CD1c-positive myeloid dendritic cell (primary cell): ENCODE measurements around the gene PCYT1A.
"Not testable (repeated sequence)": the region's sequence is repeated elsewhere in the genome, so short reads cannot be mapped to it uniquely, and the experiment has no call there.

Source experiments
- DNase-seq: peaks from one replicate; pipeline ENCODE4 v3.0.0-alpha.2; 2016; ENCODE audit errors: extremely low spot score

The PCYT1A gene

DNA sequence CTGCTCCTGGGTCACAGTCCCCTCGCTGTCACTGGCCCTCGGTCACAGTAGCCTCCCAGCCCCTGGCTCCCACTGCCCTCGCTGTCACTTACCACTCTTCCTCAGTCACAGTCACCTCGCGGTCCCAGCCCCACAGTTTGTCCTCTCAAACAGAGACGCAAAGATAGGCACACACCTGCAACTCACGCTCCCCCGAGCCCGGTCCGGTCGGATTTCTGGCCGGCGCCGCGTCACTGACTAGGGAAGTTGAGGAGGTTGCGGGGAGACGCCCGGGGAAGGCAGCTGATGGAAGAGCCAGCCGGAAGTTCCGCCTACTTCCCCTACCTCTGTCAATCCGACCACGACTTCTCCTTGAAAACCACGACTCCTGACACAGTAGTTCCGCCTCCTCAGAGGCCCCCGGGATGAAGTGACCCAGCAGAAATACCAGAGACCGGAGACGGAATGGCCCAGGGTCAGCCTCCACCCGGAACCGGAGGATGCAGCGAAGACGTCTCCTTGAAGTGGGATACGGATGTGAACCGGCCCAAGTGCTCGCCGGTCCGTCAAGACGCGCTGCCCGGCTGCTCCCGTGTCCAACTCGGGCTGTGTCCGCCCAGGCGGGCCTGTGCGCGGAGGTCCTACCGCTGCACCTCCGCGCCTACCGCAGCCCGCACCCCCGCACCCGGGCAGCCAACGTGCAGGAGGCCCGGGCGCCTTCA, at the start of gene PCYT1A:
PCYT1A (minus strand) TSS at position 287 of the 701 bp plus-strand sequence. CDS start 17,195 bp downstream, outside the sequence.
- peak; percentile 95 for DNase-seq

DNA sequence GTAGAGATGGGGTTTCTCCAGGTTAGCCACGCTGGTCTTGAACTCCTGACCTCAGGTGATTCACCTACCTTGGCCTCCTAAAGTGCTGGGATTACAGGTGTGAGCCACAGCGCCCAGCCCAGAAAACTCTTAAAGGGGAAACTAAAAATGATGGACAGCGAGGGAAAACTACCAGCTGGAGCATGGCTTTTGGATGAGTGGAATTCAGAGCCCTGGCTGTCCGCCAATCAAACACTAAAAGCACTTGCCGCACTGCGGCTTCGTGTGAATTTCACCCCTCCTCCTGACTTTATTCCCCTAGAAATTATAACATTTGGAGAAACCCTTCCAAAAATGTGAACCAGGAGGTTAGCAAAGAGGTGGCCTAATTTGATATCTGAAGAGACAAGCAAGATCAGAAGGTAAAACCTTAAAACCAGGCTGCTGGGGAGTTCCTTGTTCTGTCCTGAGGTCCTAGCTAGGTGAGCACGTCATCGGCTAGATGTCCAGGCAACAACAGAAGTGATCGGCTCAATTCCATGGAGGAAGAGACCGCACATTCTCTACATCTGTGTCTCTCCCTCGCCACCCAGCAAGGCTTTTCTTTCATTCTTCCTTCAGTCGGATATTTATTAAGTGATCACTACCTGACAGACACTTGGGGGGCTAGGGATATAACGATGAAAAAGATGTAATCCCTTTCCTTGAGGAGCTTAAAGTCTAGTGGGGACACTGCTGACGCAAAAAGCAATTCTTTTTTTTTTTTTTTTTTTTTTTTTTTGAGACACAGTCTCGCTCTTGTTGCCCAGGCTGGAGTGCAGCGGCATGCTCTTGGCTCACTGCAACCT, 49.0 kb upstream of the PCYT1A start:
- DNase-seq: no peak

DNA sequence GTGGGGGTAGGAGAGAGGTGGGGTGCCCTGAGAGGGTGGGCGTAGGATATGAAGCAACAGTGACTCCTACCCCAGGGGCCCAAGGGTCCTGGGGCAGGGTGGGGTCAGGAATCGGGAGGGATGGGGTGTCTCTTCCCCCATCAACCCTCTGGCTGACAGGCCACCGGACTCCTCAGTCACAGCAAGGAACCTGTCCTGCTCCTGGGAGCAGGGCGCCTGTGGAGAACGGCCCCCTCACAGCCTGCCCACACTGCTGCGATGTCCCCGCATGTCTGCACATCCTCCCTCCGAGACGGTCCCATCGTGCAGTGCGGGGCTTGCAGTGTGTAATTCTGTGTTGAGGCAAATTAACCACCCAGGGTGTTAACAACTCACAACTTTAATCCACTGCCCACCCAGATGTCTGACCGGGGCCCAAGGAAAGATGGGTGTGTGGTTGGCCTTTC, 48.0 kb upstream of the PCYT1A start:
- DNase-seq: no peak

DNA sequence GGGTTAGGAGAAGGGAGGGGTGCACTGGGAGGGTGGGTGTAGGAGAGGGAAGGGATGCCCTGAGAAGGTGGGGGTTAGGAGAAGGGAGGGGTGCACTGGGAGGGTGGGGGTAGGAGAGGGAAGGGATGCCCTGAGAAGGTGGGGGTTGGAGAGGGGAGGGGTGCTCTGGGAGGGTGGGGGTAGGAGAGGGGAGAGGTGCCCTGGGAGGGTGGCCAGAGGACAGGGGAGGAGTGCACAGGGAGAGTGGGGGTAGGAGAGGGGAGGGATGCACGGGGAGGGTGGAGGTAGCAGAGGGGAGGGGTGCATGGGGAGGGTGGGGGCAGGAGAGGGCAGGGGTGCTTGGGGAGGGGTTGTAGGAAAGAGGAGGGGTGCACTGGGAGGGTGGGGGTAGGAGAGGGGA, 47.5 kb upstream of the PCYT1A start:
- no peak for DNase-seq

DNA sequence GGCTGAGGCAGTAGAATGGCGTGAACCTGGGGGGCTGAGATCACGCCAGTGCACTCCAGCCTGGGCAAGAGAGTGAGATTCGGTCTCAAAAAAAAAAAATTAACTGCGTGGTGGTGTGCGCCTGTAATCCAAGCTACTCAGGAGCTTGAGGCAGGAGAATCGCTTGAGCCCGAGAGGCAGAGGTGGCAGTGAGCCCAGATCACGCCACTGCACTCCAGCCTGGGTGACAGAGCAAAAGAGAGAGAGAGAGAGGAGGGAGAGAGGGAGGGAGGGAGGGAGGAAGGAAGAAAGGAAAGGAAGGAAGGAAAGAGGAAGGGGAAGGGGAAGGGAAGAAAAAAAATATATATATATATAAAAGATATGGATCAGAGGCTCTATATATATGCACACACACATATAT, 44.6 kb upstream of the PCYT1A start:
- DNase-seq: no peak

DNA sequence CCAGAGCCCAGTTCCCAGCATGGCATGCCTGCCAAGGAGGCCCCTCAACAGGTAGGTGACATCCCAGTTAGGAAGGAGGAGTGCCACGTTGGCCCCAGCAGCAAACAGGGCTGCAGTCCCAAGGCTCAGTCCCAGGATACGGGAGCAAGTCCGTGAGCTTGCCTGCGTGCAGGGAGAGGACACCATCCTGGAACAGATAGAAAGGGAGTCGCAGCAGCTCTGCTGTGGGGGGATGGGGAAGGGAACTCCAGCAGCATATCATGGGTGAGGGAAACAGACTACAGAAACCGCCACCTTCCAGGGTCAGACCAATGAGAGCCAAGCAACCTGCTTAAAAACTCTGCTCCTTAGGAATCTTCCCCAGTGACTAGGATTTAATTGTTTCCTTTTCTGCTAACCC, 39.9 kb upstream of the PCYT1A start:
- no peak for DNase-seq

DNA sequence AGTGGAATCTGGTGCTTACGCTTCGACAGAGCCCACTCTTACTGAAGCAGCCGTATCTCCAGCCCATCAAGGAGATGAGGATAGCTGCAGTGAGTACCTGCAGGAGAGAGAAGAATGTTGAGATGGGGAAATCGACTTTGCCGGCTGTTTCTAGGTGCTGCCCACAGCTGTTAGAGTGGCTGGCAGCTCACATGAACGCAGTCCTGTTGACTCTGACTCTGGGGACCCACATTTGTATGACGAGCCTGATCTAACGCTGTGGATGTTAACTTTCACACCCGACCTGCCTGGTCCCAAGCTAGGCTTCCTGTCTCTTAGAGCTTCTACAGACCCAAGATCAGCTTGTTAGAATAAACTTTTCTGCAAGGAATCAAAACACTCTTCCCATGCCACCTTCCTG, 39.4 kb upstream of the PCYT1A start:
- no peak for DNase-seq

DNA sequence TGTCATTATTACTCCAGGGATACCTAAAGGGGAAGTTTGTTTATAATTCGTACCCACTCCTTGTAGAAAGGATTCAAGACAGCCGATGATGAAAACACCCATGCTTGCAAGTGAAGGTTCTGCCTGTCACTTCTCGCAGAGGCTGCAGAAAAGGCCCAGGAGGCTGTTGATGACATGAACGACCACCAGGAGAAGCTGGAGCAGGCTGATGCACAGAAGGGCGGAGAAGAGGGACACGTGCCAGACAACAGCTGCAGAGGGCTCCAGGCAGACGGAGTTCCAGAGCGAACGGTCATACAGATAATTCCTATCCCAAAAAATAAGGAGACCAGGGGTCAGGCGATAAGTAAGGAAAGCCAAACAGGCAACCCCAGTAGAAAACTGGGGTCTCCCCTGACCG, 36.2 kb upstream of the PCYT1A start:
- DNase-seq: no peak

DNA sequence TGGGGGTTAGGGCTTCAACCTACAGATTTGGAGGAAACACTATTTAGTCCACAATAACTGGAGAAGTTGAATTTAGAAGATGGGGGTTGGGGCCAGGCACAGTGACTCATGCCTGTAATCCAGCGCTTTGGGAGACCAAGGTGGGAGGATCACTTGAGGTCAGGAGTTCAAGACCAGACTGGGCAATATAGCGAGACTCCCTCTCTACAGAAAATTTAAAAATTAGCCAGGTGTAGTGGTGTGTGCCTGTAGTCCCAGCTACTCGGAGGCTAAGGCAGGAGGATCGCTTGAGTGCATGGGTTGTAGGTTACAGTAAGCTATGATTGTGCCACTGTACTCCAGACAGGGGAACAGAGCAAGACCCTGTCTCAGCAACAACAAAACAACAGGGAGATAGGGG, 35.5 kb upstream of the PCYT1A start:
- peak; percentile 27 for DNase-seq

DNA sequence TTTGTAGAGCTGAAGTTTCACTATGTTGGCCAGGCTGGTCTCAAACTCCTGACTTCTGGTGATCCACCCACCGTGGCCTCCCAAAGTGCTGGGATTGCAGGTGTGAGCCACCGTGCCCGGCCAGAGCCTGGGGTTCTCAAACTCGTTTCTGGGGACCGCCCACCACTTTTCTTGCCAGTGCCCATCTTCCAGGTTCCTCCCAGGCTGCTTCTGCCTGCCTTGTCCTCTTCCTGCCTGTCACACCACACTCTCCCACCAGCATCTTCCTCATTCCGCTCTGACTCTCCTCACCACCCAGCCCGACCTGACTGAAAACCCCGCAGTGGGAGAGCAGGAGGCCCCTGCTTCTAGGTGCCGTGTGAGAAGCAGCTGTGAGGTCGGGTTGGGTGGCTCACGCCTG, 33.6 kb upstream of the PCYT1A start:
- peak; percentile 80 for DNase-seq

DNA sequence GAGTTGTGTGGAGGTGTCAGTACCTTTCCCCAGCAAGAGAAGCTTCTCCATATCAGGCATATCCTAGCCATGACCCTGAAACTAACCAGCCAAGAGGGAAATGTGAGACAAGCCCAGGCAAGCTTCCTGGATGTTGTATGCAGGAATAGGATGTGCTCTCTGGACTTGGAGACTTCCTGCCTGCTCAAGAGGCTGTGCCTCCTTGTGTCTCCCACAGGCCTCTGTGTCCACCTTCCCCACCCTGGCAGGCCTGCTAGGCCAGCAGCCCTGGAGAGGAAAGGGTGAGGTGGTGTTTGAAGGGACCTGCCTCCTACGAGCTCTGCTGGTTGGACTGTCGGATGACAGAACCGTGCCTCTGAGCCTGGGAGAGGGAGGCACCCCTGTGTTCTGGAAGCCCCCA, 32.6 kb upstream of the PCYT1A start:
- no peak for DNase-seq

DNA sequence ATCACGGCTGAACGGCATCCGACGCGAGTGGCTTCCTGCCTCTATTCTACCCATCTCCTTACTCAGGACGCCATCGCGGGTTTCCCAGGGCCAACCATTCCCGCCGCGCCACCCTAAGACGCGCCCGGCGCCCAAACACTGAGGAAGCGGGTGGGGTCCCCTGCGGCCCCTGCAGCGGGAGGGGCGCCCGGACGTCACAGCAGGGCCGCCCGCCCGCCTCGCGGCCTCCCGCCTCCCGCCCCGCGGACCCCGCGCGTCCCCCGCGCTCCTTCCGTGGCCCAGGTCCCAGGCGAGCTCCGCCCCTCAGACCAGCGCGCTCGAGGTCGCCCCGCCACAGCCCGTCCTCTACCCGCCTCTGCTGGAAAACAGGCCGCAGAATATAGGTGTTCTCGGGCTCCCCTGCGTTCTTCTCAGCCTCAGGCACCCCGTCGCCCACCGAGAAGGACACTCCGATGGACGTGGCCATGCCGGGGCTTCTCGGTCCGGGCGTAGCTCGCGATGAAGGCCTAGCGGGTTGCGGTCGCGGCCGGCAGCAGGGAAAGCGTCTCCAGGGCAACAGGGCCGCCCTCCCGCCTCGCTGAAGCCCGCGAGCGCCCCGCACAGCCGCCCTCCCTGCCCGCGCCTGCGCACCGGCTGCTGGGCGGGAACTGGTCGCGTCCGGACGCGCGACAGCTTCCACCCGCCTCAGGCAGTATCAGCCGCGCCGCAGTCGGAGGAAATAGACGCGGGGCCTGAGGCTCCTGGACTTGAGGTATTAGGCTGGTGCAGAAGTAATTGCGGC, 30.4 kb upstream of the PCYT1A start, which contains the start of gene DYNLT2B:
DYNLT2B (minus strand) TSS at position 554 of the 781 bp plus-strand sequence; CDS start at position 466, 88 bp downstream.
- peak; percentile 94 for DNase-seq

DNA sequence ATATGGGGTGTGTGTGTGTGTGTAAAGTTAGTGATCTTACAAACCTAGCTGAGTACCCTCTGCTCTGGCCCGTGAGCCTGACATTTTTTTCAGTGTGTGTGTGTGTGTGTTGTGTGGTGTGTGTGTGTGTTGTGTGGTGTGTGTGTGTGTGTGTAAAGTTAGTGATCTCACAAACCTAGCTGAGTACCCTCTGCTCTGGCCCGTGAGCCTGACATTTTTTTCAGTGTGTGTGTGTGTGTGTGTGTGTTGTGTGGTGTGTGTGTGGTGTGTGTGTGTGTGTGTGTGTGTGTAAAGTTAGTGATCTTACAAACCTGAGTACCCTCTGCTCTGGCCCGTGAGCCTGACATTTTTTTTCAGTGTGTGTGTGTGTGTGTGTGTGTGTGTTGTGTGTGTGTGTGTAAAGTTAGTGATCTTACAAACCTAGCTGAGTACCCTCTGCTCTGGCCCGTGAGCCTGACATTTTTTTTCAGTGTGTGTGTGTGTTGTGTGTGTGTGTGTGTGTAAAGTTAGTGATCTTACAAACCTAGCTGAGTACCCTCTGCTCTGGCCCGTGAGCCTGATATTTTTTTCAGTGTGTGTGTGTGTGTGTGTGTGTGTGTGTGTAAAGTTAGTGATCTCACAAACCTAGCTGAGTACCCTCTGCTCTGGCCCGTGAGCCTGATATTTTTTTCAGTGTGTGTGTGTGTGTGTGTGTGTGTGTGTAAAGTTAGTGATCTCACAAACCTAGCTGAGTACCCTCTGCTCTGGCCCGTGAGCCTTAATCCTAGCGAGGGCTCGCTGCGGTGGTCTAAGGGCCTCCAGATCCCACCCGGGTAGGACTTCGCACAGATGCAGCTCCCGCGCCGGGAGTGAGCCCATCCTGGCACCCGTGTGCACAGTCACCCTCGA, 29.5 kb upstream of the PCYT1A start:
- DNase-seq: not testable (repeated sequence)

DNA sequence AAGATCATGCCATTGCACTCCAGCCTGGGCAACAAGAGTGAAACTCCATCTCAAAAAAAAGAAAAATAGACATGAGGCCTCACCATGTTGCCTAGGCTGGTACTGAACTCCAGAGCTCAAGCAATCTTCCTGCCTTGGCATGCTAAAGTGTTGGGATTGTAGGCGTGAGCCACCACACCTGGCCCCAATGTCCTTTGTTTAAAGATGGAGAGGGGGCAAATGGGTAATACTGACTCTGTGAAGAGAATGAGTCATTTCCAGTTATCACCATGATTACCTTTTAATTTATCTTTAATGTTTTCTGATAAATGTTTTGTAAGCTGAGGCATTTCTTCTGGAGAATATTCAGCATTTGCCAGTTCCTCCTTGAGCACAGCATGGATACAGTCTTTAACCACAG, 28.3 kb upstream of the PCYT1A start:
- DNase-seq: no peak

DNA sequence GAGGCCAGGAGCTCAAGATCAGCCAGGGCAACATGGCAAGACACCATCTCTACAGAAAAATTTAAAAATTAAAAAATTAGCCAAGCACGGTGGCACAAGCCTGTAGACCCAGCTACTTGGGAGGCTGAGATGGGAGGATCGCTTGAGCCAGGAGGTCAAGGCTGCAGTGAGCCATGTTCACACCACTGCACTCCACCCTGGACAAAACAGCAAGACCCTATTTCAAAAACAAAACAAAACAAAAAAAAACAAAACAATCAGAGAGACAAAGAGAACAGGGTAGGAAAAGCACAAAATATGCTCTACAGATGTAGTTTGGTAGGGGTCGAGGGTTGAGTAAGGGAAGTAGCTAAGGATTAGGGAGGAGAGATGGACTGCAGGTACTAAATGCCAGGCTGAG, 27.1 kb upstream of the PCYT1A start:
- no peak for DNase-seq

DNA sequence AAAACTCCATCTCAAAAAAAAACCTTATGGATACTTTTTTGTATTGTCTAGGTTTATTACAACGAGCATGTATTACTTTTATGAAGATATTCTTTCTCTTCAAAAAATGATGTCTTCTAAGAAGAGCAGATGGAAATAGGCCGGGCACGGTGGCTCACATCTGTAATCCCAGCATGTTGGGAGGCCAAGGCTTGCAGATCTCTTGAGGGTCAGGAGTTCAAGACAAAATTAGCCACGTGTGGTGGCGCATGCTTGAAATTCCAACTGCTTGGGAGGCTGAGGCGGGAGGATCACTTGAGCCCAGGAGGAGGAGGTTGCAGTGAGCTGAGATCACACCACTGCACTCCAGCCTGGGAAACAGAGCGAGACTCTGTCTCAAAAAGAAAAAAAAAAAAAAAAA, 26.6 kb upstream of the PCYT1A start:
- not testable (repeated sequence) for DNase-seq

DNA sequence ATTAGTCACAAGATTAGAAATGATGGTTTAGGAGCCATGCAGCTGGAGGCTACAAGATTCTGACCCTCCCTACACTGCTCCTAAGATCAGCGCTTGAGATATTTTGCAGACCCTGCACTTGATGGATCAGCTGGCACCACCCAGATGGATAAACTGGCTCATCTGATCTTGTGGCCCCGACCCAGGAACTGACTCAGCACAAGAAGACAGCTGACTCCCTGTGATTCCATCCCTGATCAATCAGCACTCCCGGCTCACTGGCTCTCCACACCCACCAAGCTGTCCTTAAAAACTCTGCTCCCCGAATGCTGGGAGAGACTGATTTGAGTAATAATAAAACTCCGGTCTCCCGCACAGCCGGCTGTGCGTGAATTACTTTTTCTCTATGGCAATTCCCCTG, 15.4 kb upstream of the PCYT1A start:
- DNase-seq: not testable (repeated sequence)

DNA sequence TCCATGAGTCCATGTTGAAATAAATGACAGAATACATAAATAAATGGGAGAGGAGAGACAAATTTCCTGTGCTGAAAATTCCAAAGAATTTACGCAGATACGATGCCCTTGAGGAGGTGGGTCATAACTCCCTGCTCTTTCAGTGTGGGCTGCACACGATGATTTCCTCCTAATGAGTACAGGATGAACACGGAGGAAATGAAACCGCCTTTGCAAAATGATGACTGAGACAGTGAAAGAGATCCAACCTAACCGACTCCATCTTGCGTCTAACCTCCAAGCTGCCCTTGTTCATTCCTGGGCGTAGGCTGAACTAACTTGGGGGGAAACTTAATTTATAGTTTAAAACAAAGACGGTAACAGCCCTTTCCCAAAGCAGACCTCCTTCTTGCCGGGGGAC, 15.0 kb upstream of the PCYT1A start:
- peak; percentile 67 for DNase-seq

DNA sequence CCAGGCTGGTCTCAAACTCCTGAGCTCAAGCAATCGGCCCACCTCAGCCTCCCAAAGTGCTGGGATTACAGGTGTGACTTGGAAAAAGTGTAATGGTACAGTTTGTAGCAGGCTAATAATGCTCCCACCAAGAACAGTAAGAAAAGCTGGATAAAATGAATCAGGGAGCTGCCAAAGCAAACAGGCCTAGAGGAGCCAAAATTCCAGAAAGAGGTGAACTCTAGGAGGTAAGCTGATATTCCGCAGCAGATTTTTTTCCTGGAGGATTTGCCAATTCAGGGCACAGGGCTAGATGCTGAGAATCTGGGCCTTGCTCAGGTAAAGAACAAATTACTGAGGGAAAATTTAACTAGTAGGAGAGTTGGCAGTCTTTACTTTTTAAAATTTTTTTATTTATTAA, 11.0 kb upstream of the PCYT1A start:
- DNase-seq: no peak

DNA sequence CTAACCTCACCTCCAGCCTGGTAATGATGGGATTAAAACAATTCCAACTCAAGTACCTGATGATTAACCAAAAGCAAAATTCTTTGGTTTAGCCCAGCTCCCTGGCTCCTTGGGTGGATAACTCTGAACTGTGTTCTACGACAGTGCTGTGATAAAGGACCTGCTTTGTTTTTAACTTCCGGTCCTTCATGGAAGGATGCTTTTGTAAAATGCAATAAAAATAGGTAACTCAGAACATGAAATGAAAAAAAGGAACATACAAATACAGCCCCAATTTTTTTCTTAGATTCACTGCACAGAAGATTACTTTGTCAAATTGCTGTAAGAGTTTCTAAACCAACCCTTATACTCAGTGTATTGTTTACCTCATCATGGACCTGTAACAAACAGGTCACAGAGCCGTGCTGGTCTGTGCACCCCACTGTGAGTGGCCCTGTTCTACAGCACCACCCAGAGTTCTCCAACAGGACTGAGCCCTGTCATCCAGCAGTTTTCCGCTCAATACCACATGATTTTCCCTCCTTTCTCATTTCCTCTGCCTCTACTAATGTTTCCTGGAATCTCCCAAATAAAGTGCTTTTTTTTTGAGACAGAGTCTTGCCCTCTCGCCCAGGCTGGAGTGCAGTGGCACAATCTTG, 4.9 kb upstream of the PCYT1A start:
- DNase-seq: no peak

DNA sequence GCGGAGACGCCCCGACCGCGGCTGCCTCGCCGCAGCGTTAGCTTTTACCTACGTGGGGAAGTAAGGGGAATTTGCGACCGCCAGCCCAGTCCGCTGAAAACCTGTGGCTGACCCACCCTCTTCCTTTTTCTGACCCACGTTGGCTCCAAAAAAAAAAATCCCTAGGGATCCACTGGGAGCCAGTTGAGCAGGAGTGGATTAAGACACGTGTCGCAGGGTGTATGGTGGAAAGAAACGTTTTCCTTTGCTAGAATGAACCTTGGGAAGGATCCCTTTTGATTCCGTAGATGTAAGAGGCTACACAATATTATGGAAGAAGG, 575 bp upstream of the PCYT1A start:
- no peak for DNase-seq
